GM12874 (cell line): ENCODE measurements around the gene STK33.

Experiments
- CTCF ChIP-seq: IDR thresholded peaks from 2 replicates; pipeline ENCODE4 v1.5.1; 2011; ENCODE audit warnings: low read depth, mild to moderate bottlenecking, control low read depth, low read length, moderate library complexity; ENCODE audit not compliant: insufficient read depth

STK33 gene

GRCh38 chr11:8634498-8634897 lies 40.5 kb upstream of the STK33 start:
- no peak for TF ChIP-seq CTCF

GRCh38 chr11:8631395-8632118 lies 37.5 kb upstream of the STK33 start:
- TF ChIP-seq CTCF = no peak

- no peak for TF ChIP-seq CTCF
Measured at GRCh38 chr11:8624698-8625097, 30.7 kb upstream of the STK33 start.

- no peak for TF ChIP-seq CTCF
Measured at GRCh38 chr11:8621147-8621546, 27.1 kb upstream of the STK33 start.

GRCh38 chr11:8617063-8617462 lies 23.0 kb upstream of the STK33 start:
- no peak for TF ChIP-seq CTCF

GRCh38 chr11:8615291-8616032 lies 21.4 kb upstream of the STK33 start:
- TF ChIP-seq CTCF = no peak

GRCh38 chr11:8614497-8614896 lies 20.5 kb upstream of the STK33 start:
- TF ChIP-seq CTCF = no peak
